Kidney epithelial cell (primary cell): ENCODE results near the gene PCSK1N. TPM values are rescaled to one million over a fixed set of nuclear protein-coding genes. Genes with fewer than 3 reads are reported as not detected.

Source experiments
- DNase-seq: peaks from one replicate; pipeline ENCODE4 v3.0.0-alpha.2; 2010; ENCODE audit warnings: low read depth
- H3K27me3 ChIP-seq: 2 replicates; pipeline ENCODE4 v1.6.0; 2011; ENCODE audit warnings: low read length; ENCODE audit not compliant: control insufficient read depth, insufficient read depth
- H3K36me3 ChIP-seq: 2 replicates; pipeline ENCODE4 v1.5.1; 2011; ENCODE audit warnings: low read length; ENCODE audit not compliant: control insufficient read depth, insufficient read depth
- H3K4me3 ChIP-seq: 2 replicates; pipeline ENCODE4 v1.5.1; 2011; ENCODE audit warnings: low read depth, mild to moderate bottlenecking, control low read depth, low read length
- CTCF ChIP-seq: IDR thresholded peaks from 2 replicates; pipeline ENCODE4 v1.5.1; 2011; ENCODE audit warnings: mild to moderate bottlenecking, moderate library complexity, low read length, control low read depth, inconsistent platforms; ENCODE audit not compliant: insufficient read depth, poor library complexity, severe bottlenecking
- total RNA-seq: library from RNA; depleted of rRNA; stranded (reverse); fragments of >200 nt; gene quantifications from 2 replicates; pipeline ENCODE4 v1.2.3, GENCODE V29; 2015

Gene PCSK1N
- total RNA-seq, 1 donor from 2014 or later = 42.5 TPM

GRCh38 chrX:48793935-48794334 lies 41.5 kb downstream of the PCSK1N start:
- H3K4me3 ChIP-seq = no peak overlapping the region
- H3K36me3 ChIP-seq = no peaks in the 10 kb centered on the region
- H3K27me3 ChIP-seq = no peaks in the 10 kb centered on the region
- no peak for TF ChIP-seq CTCF
- DNase-seq = no peak

- H3K36me3 ChIP-seq = no peaks in the 10 kb centered on the region
- TF ChIP-seq CTCF = no peak
- H3K27me3 ChIP-seq = no peaks in the 10 kb centered on the region
- DNase-seq = no peak
- no peak overlapping the region for H3K4me3 ChIP-seq
Measured at GRCh38 chrX:48792219-48792618, 43.2 kb downstream of the PCSK1N start.

- no peak for TF ChIP-seq CTCF
- DNase-seq = no peak
- H3K36me3 ChIP-seq = no peaks in the 10 kb centered on the region
Measured at GRCh38 chrX:48791063-48791820, 44.2 kb downstream of the PCSK1N start.

GRCh38 chrX:48790477-48790876 lies 44.9 kb downstream of the PCSK1N start:
- H3K4me3 ChIP-seq = no peak overlapping the region
- no peak for DNase-seq
- no peak for TF ChIP-seq CTCF
- H3K27me3 ChIP-seq = no peaks in the 10 kb centered on the region
- no peaks in the 10 kb centered on the region for H3K36me3 ChIP-seq

More at GRCh38 chrX:48791063-48791820, 44.2 kb downstream of the PCSK1N start:
- no peaks in the 10 kb centered on the region for H3K27me3 ChIP-seq
- H3K4me3 ChIP-seq = no peak overlapping the region

GRCh38 chrX:48789366-48790220 lies 45.8 kb downstream of the PCSK1N start:
- no peaks in the 10 kb centered on the region for H3K36me3 ChIP-seq
- H3K27me3 ChIP-seq = no peaks in the 10 kb centered on the region
- DNase-seq = no peak
- H3K4me3 ChIP-seq = no peak overlapping the region
- TF ChIP-seq CTCF = no peak
